Measurements from ENCODE around the gene TMEM135.
"Not testable (repeated sequence)": the region's sequence is repeated elsewhere in the genome, so short reads cannot be mapped to it uniquely, and the experiment has no call there.

The TMEM135 gene

DNA sequence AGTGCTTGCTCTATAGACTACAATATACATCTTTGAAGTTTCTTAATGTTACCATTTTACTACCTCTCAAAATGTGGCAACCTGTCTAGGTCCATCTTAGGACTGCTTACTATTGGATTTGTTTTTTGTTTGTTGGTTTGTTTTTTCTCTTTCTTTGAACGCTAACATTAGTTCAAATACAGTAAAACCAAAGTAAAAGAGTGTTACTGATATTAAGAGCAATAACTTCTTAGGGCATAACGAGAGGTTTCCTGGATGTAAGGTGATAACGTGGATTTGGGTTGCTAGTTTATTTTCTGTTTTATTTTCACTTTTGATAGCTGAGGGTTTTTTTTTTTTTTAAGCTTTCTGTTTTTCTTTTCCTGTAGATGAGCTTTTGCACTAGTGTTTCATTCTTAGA lies 43.6 kb downstream of the TMEM135 start:
- DNase-seq, result no peak

GRCh38 chr11:87082590-87082989 lies 44.9 kb downstream of the TMEM135 start:
- no peak for DNase-seq

DNA sequence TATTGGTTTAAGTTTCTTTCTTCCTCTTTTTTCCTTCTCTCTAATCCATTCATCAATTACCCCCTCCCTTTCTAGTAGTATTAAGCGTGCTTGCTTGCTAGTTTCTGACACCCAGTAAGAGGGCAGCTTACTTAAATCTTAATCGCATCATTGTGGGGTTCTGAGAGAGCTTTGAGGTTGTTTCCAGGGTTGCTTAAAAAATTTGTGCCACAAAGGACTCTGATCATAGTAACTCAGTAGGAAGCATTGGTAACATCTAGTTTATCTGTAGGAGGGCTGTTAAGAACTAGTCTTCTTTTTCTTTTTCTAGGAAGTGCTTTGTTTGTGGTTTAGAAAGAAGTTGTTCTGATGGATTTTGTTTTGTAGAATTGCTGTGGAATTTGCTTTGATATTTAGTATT lies 45.3 kb downstream of the TMEM135 start:
- DNase-seq, result no peak

DNA sequence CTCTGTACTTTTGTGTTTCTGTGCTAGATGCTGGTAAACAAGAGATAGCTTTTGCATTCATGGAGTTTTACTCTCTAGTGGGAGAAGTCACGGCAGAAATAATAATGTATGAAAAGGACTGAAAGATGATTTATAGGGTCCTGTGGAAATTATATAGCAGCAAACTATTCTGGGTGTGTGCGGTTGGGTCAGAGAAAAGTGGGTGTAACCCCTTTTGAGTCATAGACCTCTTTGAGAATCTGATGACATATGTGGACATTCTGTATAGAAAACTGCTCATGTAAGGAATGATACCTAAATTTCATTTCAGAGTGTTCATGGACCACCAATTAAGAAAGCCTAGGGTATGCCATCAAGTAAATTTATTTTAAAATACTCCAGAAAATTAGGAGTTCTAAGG lies 54.4 kb downstream of the TMEM135 start:
- DNase-seq, result no peak

- no peak for DNase-seq
These were observed 54.8 kb downstream of the TMEM135 start for GRCh38 chr11:87092567-87092966.

- DNase-seq, result no peak
These were observed 59.8 kb downstream of the TMEM135 start for GRCh38 chr11:87097582-87097981.

- no peak for DNase-seq
These were observed 64.3 kb downstream of the TMEM135 start for GRCh38 chr11:87101956-87102580.

DNA sequence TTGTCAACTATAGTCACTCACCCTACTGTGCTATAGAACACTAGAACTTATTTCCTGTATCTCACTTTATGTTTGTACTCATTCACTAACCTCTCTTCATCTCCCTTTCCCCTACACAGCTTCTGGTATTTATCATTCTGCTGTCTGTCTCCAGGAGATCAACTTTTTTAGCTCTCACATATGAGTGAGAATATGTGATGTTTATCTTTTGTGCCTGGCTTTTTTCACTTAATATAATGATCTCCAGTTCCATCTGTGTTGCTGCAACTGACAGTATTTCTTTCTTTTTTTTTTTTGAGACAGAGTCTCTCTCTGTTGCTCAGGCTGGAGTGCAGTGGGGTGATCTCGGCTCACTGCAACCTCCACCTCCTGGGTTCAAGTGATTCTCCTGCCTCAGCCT lies 68.1 kb downstream of the TMEM135 start:
- not testable (repeated sequence) for DNase-seq

GRCh38 chr11:87107379-87107778 lies 69.6 kb downstream of the TMEM135 start:
- not testable (repeated sequence) for DNase-seq

- no peak for DNase-seq
These were observed 72.9 kb downstream of the TMEM135 start for GRCh38 chr11:87110443-87111131.

GRCh38 chr11:87114093-87114492 lies 76.4 kb downstream of the TMEM135 start:
- DNase-seq, result no peak

- DNase-seq, result no peak
These were observed 78.5 kb downstream of the TMEM135 start for GRCh38 chr11:87116185-87116584.

DNA sequence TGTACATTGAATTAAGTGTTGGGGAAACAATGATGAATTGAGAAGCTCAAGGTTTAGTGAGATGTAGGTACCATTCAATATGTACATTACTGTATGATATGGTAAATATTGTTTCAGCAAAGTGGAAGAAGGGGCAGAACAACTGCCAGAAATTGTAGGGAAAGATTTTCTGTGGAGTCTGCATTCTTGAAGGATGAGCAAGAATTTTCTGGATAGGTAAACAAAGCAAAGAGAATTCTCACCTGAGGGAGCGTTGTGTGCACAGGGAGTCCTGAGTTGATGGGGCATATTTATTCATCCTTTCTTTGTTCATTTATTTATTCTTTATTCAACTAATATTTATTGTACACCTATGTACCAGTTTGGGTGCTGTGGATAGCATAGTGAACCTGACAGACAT lies 83.2 kb downstream of the TMEM135 start:
- no peak for DNase-seq

- DNase-seq, result no peak
These were observed 85.1 kb downstream of the TMEM135 start for GRCh38 chr11:87122852-87123251.

DNA sequence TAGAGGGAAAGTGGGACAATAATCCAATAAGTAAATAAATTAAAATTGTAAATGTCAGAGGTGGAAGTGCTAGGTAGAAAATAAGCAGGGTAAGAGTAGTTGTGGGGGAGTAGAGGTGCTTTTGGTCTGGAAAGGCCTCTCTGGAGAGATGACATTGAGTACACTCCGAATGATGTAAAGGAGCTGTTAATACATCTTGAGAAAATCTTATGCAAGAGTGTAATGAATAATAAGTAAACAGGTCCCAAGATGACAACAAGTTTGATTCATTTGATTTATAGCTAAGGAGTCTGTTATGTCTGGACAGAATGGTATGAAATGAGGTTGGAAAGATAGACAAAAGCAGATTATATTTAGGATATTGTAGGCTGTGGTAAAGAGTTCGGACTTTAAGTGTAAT lies 87.5 kb downstream of the TMEM135 start:
- DNase-seq, result no peak

GRCh38 chr11:87127101-87127500 lies 89.4 kb downstream of the TMEM135 start:
- DNase-seq, result no peak

- no peak for DNase-seq
These were observed 90.6 kb downstream of the TMEM135 start for GRCh38 chr11:87128372-87128771.

DNA sequence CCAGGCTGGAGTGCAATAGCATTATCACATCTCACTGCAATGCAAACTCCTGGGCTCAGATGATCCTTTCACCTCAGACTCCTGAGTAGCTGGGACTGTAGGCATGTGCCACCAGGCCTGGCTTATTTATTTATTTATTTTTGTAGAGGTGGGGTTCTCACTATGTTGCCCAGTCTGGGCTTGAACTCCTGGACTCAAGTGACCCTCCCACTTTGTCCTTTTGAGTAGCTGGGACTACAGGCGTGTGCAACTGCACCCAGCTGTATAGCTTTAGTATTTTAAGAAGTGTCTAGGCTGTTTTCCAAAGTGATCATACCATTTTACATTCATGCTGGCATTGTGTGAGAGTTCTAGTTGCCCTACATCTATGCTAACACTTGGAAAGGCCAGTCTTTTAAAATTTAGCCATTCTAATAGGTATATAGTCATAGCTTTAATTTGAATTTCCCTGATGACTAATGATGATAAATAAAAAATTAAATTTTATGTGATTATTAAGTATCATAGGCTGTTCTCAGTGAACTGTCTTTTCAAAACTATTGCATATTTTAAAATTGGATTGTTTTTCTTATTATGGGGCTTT lies 96.9 kb downstream of the TMEM135 start:
- no peak for DNase-seq

GRCh38 chr11:87136236-87136635 lies 98.5 kb downstream of the TMEM135 start:
- no peak for DNase-seq

- DNase-seq, result no peak
These were observed 100.0 kb downstream of the TMEM135 start for GRCh38 chr11:87137711-87138110.

- no peak for DNase-seq
These were observed 101.7 kb downstream of the TMEM135 start for GRCh38 chr11:87139475-87139874.

DNA sequence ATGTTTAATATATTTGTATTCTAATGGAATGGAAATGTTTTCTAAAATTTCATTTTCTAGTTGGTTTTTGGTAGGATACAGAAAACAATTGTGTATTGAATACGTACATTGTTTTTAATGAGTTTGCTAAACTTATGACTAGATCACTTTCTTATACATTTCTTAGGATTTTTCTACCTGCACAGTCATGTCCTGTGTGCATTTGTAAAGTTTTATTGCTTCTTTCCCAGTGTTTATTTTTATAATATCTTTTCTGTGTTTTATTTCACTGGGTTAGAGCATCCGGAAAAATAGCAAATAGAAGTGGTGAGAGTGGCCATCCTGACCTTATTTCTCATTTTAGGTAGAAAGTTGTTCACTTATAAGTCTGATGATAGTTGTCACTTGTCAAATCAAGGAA lies 103.6 kb downstream of the TMEM135 start:
- no peak for DNase-seq

DNA sequence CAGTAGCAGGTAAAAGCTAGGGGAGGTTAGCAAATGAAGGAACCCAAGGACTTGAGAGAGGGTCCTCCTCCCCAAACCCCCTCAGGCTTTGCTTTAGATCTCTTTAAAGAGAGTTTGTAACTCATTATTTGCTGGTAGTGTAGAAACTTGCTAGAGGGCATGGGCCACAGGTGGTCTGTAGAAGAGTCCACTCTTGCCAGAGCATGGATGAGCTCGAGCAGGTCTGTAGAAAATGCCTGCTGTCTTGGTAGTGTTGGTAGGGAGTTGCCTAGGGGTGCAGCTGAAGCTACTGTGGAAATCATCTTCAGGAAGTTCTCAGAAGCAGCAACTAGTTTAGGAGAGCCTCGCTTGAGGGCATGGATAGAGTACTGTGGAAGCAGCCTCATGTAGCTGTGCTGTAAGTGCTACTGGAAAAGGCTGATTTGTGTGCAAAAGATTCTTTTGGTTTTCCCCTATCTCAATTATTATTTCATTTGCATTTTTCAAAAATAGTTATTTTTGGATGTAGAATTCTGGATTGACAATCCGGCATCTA lies 104.3 kb downstream of the TMEM135 start:
- no peak for DNase-seq

- no peak for DNase-seq
These were observed 104.9 kb downstream of the TMEM135 start for GRCh38 chr11:87142594-87142993.

Data from NCI-H146 (cell line).